Measurements from ENCODE around the gene VAPB.
"Not testable (repeated sequence)": the region's sequence is repeated elsewhere in the genome, so short reads cannot be mapped to it uniquely, and the experiment has no call there.

The VAPB gene

GRCh38 chr20:58388882-58389323, at the start of gene VAPB:
VAPB (plus strand) TSS chr20:58389229; CDS start chr20:58389460, 231 bp downstream.
- DNase-seq: peak; percentile 95

GRCh38 chr20:58339741-58340140, 49.3 kb upstream of the VAPB start:
- no peak for DNase-seq

- DNase-seq: no peak
Observed at GRCh38 chr20:58340151-58340550, 48.9 kb upstream of the VAPB start.

- DNase-seq: no peak
Observed at GRCh38 chr20:58340853-58341252, 48.2 kb upstream of the VAPB start.

- no peak for DNase-seq
Observed at GRCh38 chr20:58342104-58342945, 46.7 kb upstream of the VAPB start.

- no peak for DNase-seq
Observed at GRCh38 chr20:58344741-58345140, 44.3 kb upstream of the VAPB start.

- no peak for DNase-seq
Observed at GRCh38 chr20:58349570-58349969, 39.5 kb upstream of the VAPB start.

- no peak for DNase-seq
Observed at GRCh38 chr20:58352468-58352867, 36.6 kb upstream of the VAPB start.

- no peak for DNase-seq
Observed at GRCh38 chr20:58359441-58359840, 29.6 kb upstream of the VAPB start.

GRCh38 chr20:58360936-58361335, 28.1 kb upstream of the VAPB start:
- DNase-seq: no peak

GRCh38 chr20:58361481-58362205, 27.4 kb upstream of the VAPB start:
- DNase-seq: no peak

- no peak for DNase-seq
Observed at GRCh38 chr20:58362206-58362516, 26.9 kb upstream of the VAPB start.

GRCh38 chr20:58362970-58363369, 26.1 kb upstream of the VAPB start:
- DNase-seq: no peak

GRCh38 chr20:58366866-58367265, 22.2 kb upstream of the VAPB start:
- no peak for DNase-seq

- DNase-seq: no peak
Observed at GRCh38 chr20:58372806-58373205, 16.2 kb upstream of the VAPB start.

- DNase-seq: not testable (repeated sequence)
Observed at GRCh38 chr20:58373296-58373695, 15.7 kb upstream of the VAPB start.

GRCh38 chr20:58374027-58374850, 14.8 kb upstream of the VAPB start:
- DNase-seq: no peak

- DNase-seq: no peak
Observed at GRCh38 chr20:58374906-58375758, 13.9 kb upstream of the VAPB start.

- DNase-seq: no peak
Observed at GRCh38 chr20:58375759-58376352, 13.2 kb upstream of the VAPB start.

GRCh38 chr20:58377017-58377416, 12.0 kb upstream of the VAPB start:
- no peak for DNase-seq

- DNase-seq: no peak
Observed at GRCh38 chr20:58377766-58378401, 11.1 kb upstream of the VAPB start.

GRCh38 chr20:58378704-58379103, 10.3 kb upstream of the VAPB start:
- DNase-seq: no peak
